Gastrocnemius medialis (tissue), 4 donors: ENCODE results near the gene CRYBG1.

Source experiments
- CTCF ChIP-seq, 5 experiments: fragments of 450-650 bp in 3 of 5; fragments of 200-600 bp in 2 of 5; sonication (generic) in 2 of 5; IDR thresholded peaks in 4 of 5; conservative IDR thresholded peaks in 1 of 5; 1 replicate in 4 of 5; 2 replicates in 1 of 5; pipeline ENCODE4 v1.5.1; 2016 to 2019; ENCODE audit warnings: antibody characterized with exemption in 5 of 5, mild to moderate bottlenecking in 3 of 5, moderate library complexity in 3 of 5
- POLR2A ChIP-seq, 2 donors: fragments of 450-650 bp; IDR thresholded peaks; one replicate each; pipeline ENCODE4 v1.6.1; 2017; ENCODE audit warnings: antibody characterized with exemption in 2 of 2, mild to moderate bottlenecking in 2 of 2, moderate library complexity in 2 of 2

GRCh38 chr6:106534004-106534403 lies 173.5 kb downstream of the CRYBG1 start:
- TF ChIP-seq POLR2A (IDR thresholded peaks at IDR 0.05): no peak
- no peak for TF ChIP-seq CTCF (IDR thresholded peaks at IDR 0.05 in 4 of 5, conservative IDR thresholded peaks at IDR 0.05 in 1 of 5)
